ENCODE results near the gene AP1B1.

- no peak for TF ChIP-seq EZH2 (IDR thresholded peaks at IDR 0.05; ENCODE audit: borderline replicate concordance, insufficient read depth, low read length, poor library complexity, severe bottlenecking)
- TF ChIP-seq EP300 (conservative IDR thresholded peaks at IDR 0.05; ENCODE audit: poor library complexity, severe bottlenecking), result no peak
- no peak for TF ChIP-seq POLR2AphosphoS5 (IDR thresholded peaks at IDR 0.05)
- no peak for TF ChIP-seq CTCF (IDR thresholded peaks at IDR 0.05; ENCODE audit: poor library complexity, severe bottlenecking)
- no peak for TF ChIP-seq RAD21 (conservative IDR thresholded peaks at IDR 0.05)
- TF ChIP-seq MXI1 (conservative IDR thresholded peaks at IDR 0.05; ENCODE audit: poor library complexity, severe bottlenecking), result no peak
- no peak for TF ChIP-seq TAF1 (IDR thresholded peaks at IDR 0.05; ENCODE audit: low read depth)
- TF ChIP-seq SMC3 (conservative IDR thresholded peaks at IDR 0.05; ENCODE audit: poor library complexity), result no peak
- no peak for TF ChIP-seq REST (IDR thresholded peaks at IDR 0.05; ENCODE audit: borderline replicate concordance)
Observed at GRCh38 chr22:29433856-29434255, 45.5 kb upstream of the AP1B1 start.
